Measurements from ENCODE around the gene ACOXL. TPM values are rescaled to one million over a fixed set of nuclear protein-coding genes. Genes with fewer than 3 reads are reported as not detected.

The ACOXL gene
- total and polyA plus RNA-seq, 10 of the 15 experiments (the other 5 are each of a cell fraction or from before 2014, with no cell fraction given): 0.05 to 1.3 (median 0.71) TPM

GRCh38 chr2:111054791-111055691 is 322.7 kb downstream of the ACOXL start (continued):
- TF ChIP-seq, protein P1, sequence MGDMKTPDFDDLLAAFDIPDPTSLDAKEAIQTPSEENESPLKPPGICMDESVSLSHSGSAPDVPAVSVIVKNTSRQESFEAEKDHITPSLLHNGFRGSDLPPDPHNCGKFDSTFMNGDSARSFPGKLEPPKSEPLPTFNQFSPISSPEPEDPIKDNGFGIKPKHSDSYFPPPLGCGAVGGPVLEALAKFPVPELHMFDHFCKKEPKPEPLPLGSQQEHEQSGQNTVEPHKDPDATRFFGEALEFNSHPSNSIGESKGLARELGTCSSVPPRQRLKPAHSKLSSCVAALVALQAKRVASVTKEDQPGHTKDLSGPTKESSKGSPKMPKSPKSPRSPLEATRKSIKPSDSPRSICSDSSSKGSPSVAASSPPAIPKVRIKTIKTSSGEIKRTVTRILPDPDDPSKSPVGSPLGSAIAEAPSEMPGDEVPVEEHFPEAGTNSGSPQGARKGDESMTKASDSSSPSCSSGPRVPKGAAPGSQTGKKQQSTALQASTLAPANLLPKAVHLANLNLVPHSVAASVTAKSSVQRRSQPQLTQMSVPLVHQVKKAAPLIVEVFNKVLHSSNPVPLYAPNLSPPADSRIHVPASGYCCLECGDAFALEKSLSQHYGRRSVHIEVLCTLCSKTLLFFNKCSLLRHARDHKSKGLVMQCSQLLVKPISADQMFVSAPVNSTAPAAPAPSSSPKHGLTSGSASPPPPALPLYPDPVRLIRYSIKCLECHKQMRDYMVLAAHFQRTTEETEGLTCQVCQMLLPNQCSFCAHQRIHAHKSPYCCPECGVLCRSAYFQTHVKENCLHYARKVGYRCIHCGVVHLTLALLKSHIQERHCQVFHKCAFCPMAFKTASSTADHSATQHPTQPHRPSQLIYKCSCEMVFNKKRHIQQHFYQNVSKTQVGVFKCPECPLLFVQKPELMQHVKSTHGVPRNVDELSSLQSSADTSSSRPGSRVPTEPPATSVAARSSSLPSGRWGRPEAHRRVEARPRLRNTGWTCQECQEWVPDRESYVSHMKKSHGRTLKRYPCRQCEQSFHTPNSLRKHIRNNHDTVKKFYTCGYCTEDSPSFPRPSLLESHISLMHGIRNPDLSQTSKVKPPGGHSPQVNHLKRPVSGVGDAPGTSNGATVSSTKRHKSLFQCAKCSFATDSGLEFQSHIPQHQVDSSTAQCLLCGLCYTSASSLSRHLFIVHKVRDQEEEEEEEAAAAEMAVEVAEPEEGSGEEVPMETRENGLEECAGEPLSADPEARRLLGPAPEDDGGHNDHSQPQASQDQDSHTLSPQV (IDR thresholded peaks at IDR 0.05): no peak
- TF ChIP-seq BACH1 (IDR thresholded peaks at IDR 0.05; ENCODE audit: borderline replicate concordance) (peak; percentile 51; the same call in 1 of the 2 replicates), NBN (IDR thresholded peaks at IDR 0.05) (peak; percentile 91; the same call in 1 of the 2 replicates), IRF4 (IDR thresholded peaks at IDR 0.05; ENCODE audit: low read depth, low read length) (no peak), GATAD2B (conservative IDR thresholded peaks at IDR 0.05; ENCODE audit: low read depth) (peak; percentile 75), HDAC6 (IDR thresholded peaks at IDR 0.05; ENCODE audit: unreplicated experiment) (no peak), FOS (IDR thresholded peaks at IDR 0.05; ENCODE audit: borderline replicate concordance, extremely low read depth, insufficient read length) (no peak), JUND (IDR thresholded peaks at IDR 0.05; ENCODE audit: low read depth, low read length) (no peak), BMI1 (IDR thresholded peaks at IDR 0.05; ENCODE audit: borderline replicate concordance) (peak; percentile 38; the same call in 1 of the 2 replicates), CBX5 (IDR thresholded peaks at IDR 0.05; ENCODE audit: low read depth) (0 out of 2 replicates have a peak, but pooled peaks have one; percentile 36), POU2F2 (IDR thresholded peaks at IDR 0.05; ENCODE audit: borderline replicate concordance, low read depth, low read length) (peak; percentile 58; the same call in 1 of the 3 replicates), MLLT1 (IDR thresholded peaks at IDR 0.05) (peak; percentile 66; the same call in 1 of the 2 replicates), STAT1 (conservative IDR thresholded peaks at IDR 0.05) (no peak), NFYB (IDR thresholded peaks at IDR 0.05; ENCODE audit: insufficient read depth, low read depth, low read length) (no peak), CHD1 (IDR thresholded peaks at IDR 0.05; ENCODE audit: low read depth, low read length) (no peak), LARP7 (IDR thresholded peaks at IDR 0.05) (0 out of 2 replicates have a peak, but pooled peaks have one; percentile 29)
- TF ChIP-seq, protein P2, sequence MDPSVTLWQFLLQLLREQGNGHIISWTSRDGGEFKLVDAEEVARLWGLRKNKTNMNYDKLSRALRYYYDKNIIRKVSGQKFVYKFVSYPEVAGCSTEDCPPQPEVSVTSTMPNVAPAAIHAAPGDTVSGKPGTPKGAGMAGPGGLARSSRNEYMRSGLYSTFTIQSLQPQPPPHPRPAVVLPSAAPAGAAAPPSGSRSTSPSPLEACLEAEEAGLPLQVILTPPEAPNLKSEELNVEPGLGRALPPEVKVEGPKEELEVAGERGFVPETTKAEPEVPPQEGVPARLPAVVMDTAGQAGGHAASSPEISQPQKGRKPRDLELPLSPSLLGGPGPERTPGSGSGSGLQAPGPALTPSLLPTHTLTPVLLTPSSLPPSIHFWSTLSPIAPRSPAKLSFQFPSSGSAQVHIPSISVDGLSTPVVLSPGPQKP (IDR thresholded peaks at IDR 0.05; ENCODE audit: low read depth, low read length): no peak
- TF ChIP-seq, protein P3, sequence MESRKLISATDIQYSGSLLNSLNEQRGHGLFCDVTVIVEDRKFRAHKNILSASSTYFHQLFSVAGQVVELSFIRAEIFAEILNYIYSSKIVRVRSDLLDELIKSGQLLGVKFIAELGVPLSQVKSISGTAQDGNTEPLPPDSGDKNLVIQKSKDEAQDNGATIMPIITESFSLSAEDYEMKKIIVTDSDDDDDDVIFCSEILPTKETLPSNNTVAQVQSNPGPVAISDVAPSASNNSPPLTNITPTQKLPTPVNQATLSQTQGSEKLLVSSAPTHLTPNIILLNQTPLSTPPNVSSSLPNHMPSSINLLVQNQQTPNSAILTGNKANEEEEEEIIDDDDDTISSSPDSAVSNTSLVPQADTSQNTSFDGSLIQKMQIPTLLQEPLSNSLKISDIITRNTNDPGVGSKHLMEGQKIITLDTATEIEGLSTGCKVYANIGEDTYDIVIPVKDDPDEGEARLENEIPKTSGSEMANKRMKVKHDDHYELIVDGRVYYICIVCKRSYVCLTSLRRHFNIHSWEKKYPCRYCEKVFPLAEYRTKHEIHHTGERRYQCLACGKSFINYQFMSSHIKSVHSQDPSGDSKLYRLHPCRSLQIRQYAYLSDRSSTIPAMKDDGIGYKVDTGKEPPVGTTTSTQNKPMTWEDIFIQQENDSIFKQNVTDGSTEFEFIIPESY (IDR thresholded peaks at IDR 0.05): no peak

Measured in GM12878 (cell line).